HG03575 (cell line): ENCODE results near the gene MTUS2.

ENCODE experiments used
- ATAC-seq: cut with Tn5 transposase; IDR thresholded peaks from one replicate; pipeline ENCODE4 v1.9.1; 2021; ENCODE audit not compliant: unreplicated experiment, insufficient number of reproducible peaks, low FRiP score; ENCODE audit errors: extremely low read depth

MTUS2 gene

GRCh38 chr13:29513981-29514719 lies 694.0 kb downstream of the MTUS2 start:
- ATAC-seq, result no peak

GRCh38 chr13:29514720-29515310 lies 694.7 kb downstream of the MTUS2 start:
- ATAC-seq, result no peak

GRCh38 chr13:29515372-29515771 lies 695.2 kb downstream of the MTUS2 start:
- ATAC-seq, result no peak

GRCh38 chr13:29516012-29516411 lies 695.9 kb downstream of the MTUS2 start:
- ATAC-seq, result no peak

GRCh38 chr13:29516880-29517279 lies 696.7 kb downstream of the MTUS2 start:
- no peak for ATAC-seq

GRCh38 chr13:29519921-29520320 lies 699.8 kb downstream of the MTUS2 start:
- no peak for ATAC-seq

- ATAC-seq, result no peak
These were observed 700.5 kb downstream of the MTUS2 start for GRCh38 chr13:29520671-29521070.

- no peak for ATAC-seq
These were observed 701.2 kb downstream of the MTUS2 start for GRCh38 chr13:29521336-29521735.

GRCh38 chr13:29522044-29522685 lies 702.0 kb downstream of the MTUS2 start:
- ATAC-seq, result no peak

GRCh38 chr13:29523199-29523961 lies 703.2 kb downstream of the MTUS2 start:
- ATAC-seq, result no peak

GRCh38 chr13:29524176-29524575 lies 704.0 kb downstream of the MTUS2 start:
- no peak for ATAC-seq

GRCh38 chr13:29524641-29525040 lies 704.5 kb downstream of the MTUS2 start:
- ATAC-seq, result no peak

- ATAC-seq, result no peak
These were observed 705.6 kb downstream of the MTUS2 start for GRCh38 chr13:29525757-29526156.

- no peak for ATAC-seq
These were observed 706.6 kb downstream of the MTUS2 start for GRCh38 chr13:29526741-29527140.

- no peak for ATAC-seq
These were observed 707.4 kb downstream of the MTUS2 start for GRCh38 chr13:29527511-29527910.

- no peak for ATAC-seq
These were observed 707.8 kb downstream of the MTUS2 start for GRCh38 chr13:29527916-29528315.

GRCh38 chr13:29529754-29530153 lies 709.6 kb downstream of the MTUS2 start:
- ATAC-seq, result no peak

- ATAC-seq, result no peak
These were observed 710.8 kb downstream of the MTUS2 start for GRCh38 chr13:29530901-29531300.

- ATAC-seq, result no peak
These were observed 712.0 kb downstream of the MTUS2 start for GRCh38 chr13:29532116-29532515.

GRCh38 chr13:29532821-29533220 lies 712.7 kb downstream of the MTUS2 start:
- no peak for ATAC-seq
